ENCODE measurements around the gene PHLPP1.
A peak's percentile ranks its signal among the peaks of the same experiment; 100 is the strongest.
"Not testable (repeated sequence)": the region's sequence is repeated elsewhere in the genome, so short reads cannot be mapped to it uniquely, and the experiment has no call there.

PHLPP1 gene

DNA sequence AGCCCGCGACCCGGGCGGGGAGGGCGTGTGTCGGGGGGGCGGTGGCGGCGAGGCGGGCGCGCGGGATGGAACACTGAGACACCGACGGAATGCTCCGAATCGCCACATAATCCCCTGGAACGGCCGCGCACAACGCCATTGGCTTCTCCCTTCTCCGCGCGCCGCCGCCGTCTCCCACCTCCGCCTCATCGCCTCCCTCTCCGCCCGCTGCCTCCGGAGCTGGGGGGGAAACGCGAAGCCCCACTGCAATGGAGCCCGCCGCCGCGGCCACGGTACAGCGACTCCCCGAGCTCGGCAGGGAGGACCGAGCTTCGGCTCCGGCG lies at the start of gene PHLPP1:
Gene PHLPP1, plus strand, starts transcription at position 106 of the 323 bp plus-strand sequence. Its CDS starts 143 bp downstream, at position 249.
- DNase-seq, result no peak

DNA sequence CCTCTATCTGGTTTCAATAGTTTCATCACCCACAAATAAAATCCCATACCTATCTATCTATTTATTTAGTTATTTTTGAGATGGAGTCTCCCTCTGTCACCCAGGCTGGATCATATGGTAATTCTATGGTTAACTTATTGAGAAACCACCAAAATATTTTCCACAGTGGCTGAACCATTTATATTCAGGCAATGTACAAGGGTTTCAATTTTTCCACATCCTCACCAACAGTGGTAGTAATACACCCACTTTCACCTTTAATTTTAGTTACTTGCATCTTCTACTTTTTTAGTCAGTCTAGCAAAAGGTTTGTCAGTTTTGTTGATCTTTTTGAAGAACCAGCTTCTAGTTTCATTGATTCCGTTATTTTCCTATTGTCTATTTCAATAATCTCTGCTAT lies 46.1 kb upstream of the PHLPP1 start:
- no peak for DNase-seq

GRCh38 chr18:62670573-62670972 lies 44.8 kb upstream of the PHLPP1 start:
- DNase-seq, result no peak

DNA sequence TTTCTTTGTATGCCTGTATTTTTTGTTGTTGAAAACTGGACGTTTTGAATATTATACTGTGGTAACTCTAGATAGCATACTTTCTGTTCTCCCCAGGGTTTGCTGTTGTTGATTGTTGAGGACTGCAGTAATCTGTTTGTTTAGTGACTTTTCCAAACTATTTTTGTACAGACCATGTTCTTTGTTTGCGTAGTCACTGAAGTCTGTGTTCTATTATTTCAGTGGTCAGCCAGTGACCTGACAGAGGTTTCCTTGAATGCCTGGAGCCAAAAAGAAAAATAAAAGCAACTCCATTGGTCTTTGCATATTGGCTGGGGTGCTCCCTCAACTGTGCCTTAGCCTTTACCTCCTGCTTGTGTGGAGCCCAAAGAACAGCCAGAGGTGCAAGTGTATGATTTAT lies 42.7 kb upstream of the PHLPP1 start:
- no peak for DNase-seq

DNA sequence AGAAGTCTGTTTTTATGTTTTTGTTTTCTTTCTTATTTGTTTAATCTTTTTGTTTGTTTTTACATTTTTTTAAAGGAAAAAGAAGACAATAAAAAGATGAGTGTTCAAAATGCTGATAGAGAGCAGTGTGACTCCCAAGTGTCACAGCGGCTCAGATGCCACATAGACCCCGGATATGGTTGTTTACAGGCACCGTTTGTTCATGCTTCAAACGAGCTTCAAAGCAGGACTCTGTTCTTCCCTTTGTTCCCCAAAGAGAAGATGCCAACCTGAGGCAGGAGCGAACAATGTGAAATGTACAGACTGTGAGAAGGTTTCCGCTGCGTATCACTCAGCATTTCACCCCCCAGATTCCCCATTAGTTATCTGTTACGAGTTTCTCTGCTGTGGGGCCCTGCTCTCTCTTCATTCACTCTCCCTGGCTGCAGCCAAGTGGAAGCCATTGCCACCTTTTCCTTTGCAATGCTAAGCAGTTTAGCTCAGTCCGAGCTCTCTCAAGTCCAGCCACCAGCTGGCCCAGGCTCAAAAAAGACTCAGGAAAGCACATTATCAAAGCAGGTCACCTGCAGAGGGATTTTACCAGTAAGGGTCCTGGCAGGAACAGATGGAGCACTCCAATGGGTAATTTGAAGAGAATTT lies 36.4 kb upstream of the PHLPP1 start:
- peak; percentile 77 for DNase-seq

GRCh38 chr18:62682371-62682770 lies 33.0 kb upstream of the PHLPP1 start:
- DNase-seq, result no peak

DNA sequence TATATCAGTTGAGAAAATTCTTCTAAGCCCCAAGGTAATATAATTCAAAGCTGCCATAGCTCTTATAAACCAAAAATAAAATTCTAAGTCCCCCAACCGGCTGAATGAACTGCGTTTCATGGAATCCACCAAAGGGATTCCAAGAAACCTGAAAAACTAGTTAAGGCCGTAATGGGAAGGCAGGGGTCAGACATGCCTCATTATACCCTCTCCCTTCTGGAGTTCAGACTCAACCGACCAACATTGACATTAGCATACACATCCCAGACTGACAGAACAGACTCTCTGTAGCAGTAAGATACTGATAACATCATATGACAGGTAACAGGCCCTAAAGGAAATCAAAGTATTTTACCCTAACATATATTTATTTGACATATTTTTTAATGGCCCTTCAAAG lies 31.4 kb upstream of the PHLPP1 start:
- no peak for DNase-seq

- DNase-seq, result no peak
Measured at GRCh38 chr18:62688743-62689317, 26.5 kb upstream of the PHLPP1 start.

- no peak for DNase-seq
Measured at GRCh38 chr18:62690236-62690815, 25.0 kb upstream of the PHLPP1 start.

GRCh38 chr18:62693659-62694058 lies 21.7 kb upstream of the PHLPP1 start:
- no peak for DNase-seq

DNA sequence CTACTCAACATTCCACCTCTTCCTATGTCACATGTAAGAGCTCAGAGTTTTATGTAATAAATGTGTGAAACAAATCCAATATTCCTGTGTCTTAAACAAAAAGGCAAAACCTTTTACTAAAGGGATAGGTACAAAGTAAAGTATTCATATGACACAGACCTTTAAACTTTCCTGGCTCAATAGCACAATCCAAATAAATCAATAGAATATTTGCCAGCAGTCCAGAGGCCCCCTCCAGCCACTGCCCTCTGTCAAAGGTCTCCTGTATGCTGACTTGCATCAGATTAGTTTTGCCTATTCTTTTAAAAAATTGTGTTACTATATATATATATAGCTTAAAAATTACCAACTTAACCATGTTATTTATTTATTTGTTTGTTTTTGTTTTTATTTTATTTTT lies 17.7 kb upstream of the PHLPP1 start:
- DNase-seq, result no peak

- DNase-seq, result no peak
Measured at GRCh38 chr18:62702259-62702658, 13.1 kb upstream of the PHLPP1 start.

DNA sequence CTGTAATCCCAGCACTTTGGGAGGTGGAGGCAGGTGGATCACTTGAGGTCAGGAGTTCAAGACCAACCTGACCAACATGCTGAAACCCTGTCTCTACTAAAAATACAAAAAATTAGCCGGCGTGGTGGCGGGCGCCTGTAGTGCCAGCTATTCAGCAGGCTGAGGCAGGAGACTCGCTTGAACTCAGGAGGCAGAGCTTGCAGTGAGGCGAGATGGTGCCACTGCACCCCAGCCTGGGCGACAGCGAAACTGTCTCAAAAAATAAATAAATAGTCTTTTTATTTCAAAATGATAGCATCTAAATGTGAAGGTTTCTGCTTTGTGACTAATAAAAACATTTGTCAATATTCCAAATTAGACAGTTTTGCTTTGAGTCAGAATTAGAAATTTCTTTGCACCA lies 8.5 kb upstream of the PHLPP1 start:
- DNase-seq, result not testable (repeated sequence)

DNA sequence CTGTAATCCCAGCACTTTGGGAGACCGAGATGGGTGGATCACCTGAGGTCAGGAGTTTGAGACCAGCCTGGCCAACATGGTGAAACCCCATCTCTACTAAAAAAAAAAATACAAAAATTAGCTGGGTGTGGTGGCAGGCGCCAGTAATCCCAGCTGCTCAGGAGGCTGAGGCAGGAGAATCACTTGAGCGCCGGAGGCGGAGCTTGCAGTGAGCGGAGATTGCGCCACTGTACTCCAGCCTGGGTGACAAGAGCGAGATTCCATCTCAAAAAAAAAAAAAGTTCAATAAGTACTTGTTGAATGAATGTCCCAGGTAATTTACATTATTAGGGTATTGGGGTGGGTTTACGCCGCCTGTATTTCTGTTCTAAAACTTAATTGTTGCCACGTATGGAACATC lies 5.4 kb upstream of the PHLPP1 start:
- not testable (repeated sequence) for DNase-seq

DNA sequence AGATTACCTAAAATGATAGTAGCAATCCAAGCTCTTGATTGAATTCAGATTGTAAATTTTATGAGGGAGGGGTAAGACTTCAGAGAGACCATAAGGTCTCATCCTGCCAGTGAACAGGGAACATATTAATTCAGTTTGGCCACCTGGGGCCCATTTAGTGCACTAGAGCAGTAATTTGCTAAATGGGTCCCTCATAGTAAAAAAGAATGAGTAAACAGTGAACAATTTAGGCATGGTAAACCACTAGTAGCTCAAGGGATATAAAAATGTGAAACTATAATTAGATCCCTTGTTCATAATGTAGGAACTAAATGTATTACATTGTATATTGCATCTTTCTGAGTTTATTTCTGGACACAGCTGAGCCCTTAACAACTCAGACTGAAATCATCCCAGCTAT lies 4.9 kb upstream of the PHLPP1 start:
- DNase-seq, result peak; percentile 43

- no peak for DNase-seq
Measured at GRCh38 chr18:62711781-62712180, 3.6 kb upstream of the PHLPP1 start.

GRCh38 chr18:62713651-62714247 lies 1.6 kb upstream of the PHLPP1 start:
- DNase-seq, result peak; percentile 6

DNA sequence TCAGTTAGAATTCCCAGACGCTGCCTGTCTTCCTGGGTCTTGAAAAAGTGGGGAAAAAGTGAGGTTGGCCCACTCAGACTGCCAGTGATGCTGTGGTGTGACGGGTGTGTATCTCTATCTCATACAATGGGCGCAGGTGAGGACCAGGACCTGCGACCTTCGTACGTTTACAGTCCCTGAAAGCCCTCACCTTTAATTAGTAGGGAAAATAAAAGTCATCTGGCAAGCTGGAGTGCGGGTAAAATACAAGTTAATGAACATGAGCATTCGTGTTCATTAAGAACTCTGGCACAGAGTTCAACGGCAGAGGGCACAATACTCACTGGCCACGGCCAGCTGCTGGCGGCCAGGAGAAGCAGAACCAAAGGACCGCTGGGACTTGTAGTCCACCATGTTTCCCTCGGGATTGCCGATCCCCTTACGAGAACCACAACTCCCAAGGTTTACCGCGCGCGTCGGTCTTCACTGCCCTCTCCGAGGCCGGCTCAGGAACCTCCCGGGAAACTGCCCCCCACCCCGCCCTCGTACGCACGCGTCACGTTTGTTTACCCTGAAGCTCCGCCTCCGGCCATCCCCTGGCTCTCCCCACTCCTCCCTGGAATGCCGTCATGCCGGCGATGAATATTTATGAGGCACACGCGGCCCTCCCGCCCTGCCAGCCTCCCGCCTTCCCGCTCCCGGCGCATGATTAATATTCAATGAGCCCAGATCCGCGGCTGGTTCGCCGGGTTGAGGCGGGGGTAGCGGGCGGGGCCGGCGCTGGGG lies 488 bp upstream of the PHLPP1 start:
- DNase-seq, result peak; percentile 100

DNA sequence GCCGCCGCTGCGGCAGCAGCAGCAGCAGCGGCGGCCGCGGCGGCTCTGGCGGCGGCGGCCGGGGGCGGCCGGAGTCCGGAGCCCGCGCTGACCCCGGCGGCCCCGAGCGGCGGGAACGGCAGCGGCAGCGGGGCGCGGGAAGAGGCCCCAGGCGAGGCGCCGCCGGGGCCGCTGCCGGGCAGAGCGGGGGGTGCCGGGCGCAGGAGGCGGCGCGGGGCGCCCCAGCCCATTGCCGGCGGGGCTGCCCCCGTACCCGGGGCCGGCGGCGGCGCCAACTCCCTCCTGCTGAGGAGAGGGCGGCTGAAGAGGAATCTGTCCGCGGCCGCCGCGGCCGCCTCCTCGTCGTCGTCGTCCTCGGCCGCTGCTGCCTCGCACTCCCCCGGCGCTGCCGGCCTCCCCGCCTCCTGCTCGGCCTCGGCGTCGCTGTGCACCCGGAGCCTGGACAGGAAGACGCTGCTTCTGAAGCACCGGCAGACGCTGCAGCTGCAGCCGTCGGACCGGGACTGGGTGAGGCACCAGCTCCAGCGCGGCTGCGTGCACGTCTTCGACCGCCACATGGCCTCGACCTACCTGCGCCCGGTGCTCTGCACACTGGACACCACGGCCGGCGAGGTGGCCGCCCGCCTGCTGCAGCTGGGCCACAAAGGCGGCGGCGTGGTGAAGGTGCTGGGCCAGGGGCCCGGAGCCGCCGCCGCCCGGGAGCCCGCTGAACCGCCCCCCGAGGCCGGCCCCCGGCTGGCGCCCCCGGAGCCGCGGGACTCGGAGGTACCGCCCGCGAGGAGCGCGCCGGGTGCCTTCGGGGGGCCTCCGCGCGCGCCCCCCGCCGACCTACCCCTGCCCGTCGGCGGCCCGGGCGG lies 646 bp downstream of the PHLPP1 start:
- peak; percentile 58 for DNase-seq

DNA sequence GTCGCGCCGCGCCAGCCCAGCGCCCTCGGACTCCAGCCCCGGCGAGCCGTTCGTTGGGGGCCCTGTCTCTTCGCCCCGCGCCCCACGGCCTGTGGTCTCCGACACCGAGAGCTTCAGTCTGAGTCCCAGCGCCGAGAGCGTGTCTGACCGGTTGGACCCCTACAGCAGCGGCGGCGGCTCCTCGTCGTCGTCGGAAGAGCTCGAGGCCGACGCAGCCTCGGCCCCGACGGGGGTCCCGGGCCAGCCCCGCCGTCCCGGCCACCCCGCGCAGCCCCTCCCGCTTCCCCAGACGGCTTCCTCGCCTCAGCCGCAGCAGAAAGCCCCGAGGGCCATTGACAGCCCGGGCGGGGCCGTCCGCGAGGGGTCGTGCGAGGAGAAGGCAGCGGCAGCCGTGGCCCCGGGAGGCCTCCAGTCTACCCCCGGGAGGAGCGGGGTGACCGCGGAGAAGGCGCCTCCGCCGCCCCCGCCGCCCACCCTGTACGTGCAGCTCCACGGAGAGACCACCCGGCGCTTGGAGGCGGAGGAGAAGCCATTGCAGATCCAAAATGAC lies 1.4 kb downstream of the PHLPP1 start:
- peak; percentile 63 for DNase-seq

- peak; percentile 54 for DNase-seq
Measured at GRCh38 chr18:62717169-62717924, 2.0 kb downstream of the PHLPP1 start.
